HG03378 (cell line): ENCODE data around the gene CNOT10.
A peak's percentile ranks its signal among the peaks of the same experiment; 100 is the strongest.
"Not testable (repeated sequence)": the region's sequence is repeated elsewhere in the genome, so short reads cannot be mapped to it uniquely, and the experiment has no call there.

ENCODE experiments used
- ATAC-seq: cut with Tn5 transposase; IDR thresholded peaks from one replicate; pipeline ENCODE4 v1.9.1; 2021; ENCODE audit warnings: mild to moderate bottlenecking, moderate library complexity; ENCODE audit not compliant: unreplicated experiment

Gene CNOT10

DNA sequence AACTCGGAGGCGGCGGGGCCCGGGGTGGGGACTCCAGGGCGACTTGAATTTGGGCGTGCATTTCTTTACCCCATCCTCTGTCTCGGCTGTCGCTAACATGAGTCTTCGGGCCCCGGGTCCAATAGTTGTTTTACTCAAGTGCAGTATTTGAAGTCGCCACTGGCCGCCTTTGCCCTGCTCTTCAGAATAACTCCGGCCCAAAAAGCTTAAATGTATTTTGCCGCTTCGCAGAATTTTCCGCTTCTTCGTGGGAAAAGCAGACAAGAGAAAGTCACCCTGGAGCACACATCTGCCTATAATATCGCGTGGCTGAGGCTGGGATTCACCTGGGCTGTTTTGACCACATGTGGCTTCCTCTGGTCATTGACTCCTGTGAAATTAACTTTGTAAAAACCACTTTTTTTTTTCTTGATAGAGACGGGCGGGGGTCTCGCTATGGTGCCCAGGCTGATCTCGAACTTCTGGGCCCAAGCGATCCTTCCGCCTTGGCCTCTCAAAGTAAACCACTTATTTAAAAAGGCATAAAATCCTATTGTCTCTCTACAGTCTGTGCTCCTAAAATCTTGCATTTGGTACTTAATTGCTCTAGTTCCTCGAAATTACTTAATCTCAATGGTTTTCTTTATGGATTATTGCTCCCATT lies 676 bp downstream of the CNOT10 start:
- ATAC-seq = peak; percentile 0

DNA sequence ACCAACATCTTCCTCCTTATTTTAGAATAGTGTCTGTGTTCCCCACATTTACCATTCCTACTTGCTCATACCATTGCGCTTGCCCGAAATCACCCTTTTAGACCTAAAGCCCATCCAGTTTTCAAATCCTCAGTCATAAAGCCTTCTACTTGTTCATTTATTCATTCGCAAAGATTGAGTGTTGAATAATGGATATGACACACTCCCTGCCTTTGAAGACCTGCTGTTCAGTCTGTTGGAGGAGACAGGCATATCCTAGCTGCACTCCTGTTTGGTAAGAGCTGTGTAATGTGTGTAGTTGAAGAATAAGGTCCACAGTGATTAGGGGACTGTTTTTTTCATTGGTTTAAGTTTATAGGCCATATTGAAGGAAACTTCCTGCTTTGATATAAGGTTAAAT lies 1.7 kb downstream of the CNOT10 start:
- ATAC-seq = no peak

DNA sequence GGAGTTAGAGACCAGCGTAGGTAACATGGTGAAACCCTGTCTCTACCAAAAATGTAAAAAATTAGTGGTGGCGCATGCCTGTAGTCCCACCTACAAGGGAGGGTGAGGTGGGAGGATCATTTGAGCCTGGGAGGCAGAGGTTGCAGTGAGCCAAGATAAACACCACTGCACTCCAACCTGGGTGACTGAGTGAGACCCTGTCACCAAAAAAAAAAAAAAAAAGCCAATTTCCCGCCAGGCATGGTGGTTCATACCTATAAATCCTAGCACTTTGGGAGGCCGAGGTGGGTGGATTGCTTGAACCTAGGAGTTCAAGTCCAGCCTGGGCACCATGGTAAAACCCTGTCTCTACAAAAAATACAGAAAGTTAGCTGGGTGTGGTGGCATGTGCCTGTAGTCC lies 6.9 kb downstream of the CNOT10 start:
- no peak for ATAC-seq

DNA sequence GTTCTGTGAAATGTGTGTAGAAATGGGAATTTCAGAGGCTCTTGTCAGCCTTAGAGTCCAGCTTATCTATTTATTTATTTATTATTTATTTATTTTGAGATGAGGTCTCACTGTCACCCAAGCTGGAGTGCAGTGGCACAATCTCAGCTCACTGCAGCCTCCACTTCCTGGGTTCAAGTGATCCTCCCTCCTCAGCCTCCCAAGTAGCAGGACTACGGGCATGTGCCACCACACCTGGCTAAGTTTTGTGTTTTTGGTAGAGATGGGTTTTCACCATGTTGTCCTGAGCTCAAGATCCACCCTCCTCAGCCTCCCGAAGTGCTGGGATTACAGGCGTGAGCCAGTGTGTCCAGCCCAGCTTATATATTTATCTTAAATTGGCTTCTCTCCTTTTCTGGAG lies 11.5 kb downstream of the CNOT10 start:
- no peak for ATAC-seq

DNA sequence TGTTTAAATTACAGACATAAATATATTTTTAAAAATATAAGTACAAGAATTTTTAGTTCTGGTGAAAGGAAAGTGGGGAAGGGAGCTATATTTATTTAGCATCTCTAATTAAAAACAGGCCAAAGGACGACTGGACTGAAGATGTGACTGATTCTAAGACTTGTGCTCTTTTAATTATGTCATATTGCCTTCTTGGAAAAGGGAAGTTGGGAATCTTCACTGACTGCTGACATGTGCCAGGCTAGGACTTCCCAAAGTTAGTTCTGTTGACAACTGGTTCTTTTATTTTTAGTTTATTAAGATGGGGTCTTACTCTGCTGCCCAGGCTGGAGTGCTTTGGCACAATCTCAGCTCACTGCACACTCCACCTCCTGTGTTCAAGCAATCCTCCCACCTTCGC lies 13.5 kb downstream of the CNOT10 start:
- ATAC-seq = no peak

DNA sequence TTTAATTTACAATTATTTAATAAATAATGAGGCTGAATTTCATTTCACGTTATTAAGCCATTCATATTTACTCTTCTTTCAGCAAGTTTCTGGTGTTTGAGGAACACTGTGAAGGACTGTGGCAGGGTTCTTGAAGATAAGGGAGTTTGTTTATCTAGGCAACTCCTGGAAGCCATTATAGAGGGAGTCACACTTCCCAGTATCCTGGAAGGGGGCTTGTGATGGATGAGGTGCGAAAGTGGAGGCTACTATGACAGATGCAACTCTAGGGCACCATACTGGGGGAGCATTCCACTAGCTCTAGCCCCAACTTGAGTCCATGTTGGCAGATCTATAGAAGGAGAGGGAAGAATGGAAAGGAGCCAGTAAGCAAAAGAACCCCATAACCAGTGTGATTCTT lies 14.4 kb downstream of the CNOT10 start:
- ATAC-seq = no peak

DNA sequence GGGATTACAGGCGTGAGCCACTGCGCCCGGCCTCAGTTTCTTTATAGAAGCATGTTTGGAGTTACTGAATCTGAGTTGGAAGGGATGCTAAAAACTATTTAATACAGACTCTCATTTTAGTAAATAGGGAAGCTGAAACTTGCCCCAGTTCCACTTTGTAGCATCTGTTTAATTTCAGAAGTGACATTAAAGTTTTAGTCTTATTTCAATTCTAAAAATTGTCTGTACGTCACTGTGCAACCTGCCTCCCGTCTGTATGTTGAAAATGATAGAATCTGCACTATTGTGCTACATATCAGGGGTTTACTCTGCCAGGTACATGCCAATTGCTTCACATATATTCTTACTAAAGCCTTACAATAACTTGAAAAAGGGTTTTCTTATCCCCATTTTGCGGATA lies 15.3 kb downstream of the CNOT10 start:
- no peak for ATAC-seq

DNA sequence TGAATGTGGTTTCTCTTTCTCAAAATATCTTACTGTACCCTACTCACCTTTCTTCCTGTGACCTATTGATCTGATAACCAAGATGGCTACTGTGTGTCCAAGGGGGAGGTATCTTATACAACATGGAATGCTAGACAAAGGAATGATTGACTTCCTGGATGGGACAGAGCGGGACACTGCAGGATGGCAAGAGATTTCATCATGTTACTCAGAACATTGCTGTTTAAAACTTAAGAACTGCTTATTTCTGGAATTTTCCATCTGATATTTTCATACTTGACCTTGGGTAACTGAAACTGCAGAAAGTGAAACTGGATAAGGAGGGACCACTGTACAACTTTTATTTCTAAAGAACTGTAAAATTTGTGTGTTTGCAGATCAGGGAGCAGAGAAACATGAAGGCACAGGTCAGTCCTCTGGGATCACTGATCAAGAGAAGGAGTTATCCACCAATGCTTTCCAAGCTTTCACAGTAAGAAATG lies 18.5 kb downstream of the CNOT10 start:
- ATAC-seq = no peak

DNA sequence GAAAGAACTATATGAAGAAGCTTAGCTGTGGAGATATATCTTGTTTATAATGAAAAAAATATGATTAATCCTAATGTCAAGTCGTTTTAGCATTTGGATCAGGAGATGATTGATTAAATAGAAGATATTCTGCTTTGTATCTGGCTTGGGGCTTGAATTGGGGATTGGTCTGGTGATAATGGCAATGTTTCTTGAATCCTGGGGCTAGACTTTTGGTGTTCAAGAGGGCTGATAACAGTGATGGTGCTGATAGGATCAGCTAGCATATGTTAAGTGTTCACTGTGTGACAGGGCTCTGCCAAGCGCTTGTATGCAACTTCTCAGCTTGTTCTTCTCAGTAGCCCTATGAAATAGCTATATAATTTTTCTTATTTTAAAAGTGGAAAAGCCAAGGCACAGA lies 20.2 kb downstream of the CNOT10 start:
- ATAC-seq = no peak

DNA sequence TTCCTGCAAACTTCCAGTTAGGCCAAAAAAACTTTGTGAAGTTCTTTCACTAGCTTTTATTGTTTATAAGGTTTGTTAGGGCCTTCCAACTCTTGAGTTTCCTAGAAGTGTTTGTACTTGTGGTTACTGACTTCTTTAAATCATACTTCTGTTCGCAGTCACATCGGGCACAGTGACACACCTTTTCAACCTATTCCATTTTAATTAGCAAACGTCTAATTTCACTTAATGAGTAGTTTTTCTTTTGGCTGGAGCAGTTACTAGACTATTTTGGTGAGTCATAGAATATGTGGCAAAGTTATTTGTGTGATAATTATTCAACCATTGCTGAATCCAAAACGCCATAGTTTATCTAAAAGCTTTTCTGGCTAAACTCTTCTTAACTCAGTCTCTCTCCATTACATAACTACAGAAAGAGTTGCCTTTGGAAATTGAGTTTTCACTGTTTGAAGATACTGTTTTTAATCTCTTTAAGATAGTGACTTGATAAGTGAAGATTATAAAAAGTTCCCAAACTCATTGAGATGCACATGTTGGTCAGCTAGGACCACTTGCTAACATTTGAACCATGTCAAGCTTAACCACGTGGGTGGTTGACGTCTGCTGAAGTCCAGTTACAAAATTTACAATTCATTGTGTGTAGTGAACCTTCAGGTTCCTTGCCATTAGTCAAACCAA lies 21.5 kb downstream of the CNOT10 start:
- ATAC-seq = no peak

DNA sequence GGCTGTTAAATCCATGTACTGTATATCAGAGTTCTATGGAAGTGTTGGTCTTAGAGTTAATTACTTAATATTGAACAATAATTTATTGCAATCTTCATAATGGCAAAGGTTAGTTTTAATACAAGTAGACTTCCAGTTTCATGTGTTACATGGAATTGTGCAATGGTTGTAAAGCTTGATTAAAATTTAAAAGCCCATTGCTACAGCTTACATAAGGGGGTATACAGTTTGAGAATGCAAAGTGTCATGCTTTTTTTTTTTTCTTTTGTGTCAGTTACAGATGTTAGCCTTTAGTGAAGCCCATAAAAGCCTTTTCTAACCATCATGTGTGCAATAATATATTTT lies 22.0 kb downstream of the CNOT10 start:
- ATAC-seq = no peak

DNA sequence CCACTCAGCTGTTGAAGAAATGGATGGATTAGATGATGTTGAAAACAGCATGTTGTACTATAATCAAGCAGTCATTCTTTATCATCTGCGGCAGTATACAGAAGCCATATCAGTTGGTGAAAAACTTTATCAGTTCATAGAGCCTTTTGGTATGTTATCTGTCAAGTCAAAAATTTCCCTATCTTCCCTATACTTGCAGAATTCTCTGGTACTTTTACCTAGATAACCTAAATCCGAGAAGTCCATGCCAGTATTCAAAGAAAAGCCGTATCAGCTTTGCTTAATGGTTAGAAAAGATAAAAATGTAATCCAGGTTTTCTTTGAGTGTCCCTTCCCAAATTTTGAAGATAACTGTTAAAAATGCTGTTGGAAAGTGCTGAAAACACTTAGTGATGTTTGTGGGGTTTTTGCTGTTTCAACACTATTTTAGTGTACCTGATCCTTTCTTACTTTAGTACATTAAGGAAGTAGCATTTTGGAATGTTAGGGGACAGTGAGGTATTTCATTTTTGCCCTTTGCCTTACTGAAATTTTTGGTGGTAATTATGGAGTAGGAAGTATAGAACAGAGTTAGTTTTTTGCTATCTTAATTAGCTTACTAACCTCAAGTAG lies 23.8 kb downstream of the CNOT10 start:
- ATAC-seq = no peak

DNA sequence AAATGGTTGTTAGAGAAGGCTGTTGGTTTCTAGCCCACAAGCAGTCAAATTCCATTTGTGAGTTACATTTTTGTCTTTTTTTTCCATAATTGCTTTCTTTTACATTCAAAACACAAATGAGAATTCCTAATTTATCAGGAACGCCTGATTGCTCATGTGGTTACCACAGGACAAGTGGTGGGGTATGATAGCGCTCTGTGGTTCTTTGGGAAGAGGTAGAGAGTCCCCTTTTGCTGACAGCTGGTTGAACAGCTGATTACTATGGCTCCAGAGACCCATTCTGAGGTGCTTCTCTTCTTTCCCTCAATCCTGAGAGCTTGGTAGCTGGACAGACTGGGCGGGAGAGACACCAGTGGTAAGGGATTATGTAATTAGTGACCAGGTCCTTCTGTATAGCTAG lies 24.4 kb downstream of the CNOT10 start:
- ATAC-seq = no peak

DNA sequence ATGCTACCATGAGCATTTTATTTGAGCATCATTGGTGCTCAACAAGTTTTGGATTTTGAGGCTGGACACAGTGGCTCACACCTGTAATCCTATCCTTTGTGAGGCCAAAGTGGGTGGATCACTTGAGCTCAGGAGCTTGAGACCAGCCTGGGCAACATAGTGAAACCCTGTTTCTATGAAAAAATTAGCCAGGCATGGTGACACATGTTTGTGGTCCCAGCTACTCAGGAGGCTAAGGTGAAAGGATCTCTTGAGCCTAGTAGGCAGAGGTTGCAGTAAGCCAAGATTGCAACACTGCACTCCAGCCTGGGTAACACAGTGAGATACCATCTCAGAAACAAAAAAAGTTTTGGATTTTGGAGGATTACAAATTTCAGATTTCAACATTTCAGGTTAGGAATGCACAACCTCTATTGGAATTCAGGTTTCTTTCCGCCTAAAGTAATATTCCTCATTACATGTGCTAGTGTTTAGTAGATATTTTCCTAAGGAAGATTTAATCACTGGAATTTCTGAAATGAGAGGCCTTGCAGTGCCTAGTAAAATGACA lies 27.6 kb downstream of the CNOT10 start:
- ATAC-seq = no peak

DNA sequence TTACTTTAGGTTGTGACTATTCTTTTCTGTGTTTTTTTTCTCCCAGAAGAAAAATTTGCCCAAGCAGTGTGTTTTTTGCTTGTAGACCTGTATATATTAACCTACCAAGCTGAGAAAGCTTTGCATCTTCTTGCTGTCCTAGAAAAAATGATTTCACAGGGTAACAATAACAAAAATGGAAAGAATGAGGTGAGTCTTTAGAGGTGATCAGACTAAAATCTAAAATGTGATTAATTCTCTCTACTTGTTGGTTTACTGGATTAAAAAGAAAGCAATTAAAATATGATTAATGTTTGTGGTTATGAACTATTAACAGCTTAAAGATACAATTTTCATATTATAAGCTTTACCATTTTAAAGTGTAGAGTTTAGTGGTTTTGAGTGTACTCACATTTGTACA lies 28.2 kb downstream of the CNOT10 start:
- no peak for ATAC-seq

DNA sequence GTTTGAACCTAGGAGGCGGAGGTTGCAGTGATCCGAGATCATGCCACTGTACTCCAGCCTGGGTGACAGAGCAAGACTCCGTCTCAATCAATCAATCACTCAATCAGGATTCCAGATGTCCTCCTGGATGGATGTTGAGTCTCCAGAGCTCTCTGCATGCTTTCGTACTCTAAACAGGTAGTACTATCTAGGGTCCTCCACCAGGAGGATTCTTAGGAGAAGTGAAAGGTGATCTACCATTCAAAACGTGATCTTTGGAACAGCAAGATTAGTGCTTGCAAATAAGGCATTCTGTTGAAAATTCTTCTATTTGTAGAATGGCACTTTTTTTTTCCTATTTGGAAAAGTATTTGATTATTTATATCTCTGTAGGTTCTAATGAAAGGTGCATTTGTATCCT lies 34.3 kb downstream of the CNOT10 start:
- ATAC-seq = no peak

DNA sequence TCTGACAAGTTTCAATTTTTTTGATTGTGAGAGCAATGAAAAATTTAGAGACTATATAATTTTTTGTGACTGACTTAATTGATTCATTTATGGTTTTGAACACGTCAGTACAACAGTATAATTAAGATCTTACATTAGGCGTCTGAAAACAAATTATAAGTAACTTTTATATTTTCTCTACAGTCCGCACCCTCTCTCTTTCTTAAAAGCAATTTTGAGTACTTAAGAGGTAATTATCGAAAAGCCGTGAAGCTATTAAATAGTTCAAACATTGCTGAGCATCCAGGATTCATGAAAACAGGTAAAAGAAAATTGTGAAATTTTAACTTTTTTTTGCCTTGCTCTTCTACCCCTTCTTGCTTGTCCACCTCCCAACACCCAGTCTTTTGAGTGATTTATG lies 34.9 kb downstream of the CNOT10 start:
- ATAC-seq = no peak

DNA sequence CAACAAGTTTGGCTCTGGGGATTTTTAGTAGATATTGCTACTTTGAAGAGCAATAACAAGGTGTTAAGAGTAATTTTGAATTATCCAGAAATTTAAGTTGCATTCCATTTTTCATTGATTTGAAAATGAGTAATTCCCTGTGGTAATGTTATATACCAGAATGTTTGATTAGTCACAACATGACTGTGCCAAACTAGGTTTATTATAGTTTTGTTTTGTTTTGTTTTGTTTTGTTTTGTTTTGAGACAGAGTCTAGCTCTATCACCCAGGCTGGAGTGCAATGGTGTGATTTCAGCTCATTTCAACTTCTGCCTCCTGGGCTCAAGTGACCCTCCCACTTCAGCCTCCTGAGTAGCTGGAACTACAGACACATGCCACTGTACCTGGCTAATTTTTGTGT lies 40.7 kb downstream of the CNOT10 start:
- ATAC-seq = no peak

DNA sequence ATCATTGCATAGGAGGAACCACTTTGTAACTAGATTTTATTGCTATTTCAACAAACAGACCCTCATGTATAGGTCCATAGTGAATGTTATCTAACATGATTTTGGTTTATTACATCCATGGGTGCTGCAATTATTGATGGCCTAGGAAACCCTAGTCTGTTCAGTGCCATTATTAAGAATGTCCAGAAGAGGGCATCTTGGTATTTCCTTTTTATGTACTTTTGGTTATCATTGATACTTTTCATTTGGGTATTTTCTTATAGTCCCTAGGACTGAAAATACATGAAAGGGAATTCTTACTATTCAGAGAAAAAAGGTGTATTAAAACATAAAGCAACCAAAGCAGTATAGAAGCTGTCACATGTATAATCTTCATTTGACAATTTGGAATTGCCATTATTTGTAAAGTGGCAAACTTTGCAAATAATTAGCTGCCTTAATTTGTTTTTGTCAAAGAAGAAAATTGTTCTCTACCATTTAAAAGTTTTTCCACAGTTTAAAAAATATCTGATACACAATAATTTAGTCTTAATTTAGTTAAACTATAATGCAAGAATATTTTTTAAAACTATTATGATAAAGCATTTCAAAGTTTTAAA lies 48.7 kb downstream of the CNOT10 start:
- peak; percentile 53 for ATAC-seq

DNA sequence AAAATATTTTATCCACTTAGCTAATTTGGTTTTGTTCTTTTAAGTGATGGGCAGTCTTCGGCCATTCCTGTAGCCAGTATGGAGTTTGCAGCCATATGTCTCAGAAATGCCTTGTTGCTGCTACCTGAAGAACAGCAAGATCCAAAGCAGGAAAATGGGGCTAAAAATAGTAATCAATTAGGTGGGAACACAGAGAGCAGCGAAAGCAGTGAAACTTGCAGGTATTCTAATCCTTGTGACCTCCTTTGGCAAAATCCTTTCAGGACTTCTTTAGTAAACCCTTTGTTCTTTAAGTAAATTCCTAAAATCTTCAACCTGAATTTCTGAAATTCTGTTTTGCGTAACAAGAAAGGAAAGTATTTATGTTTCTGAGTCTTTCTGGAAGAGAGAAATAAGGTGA lies 49.8 kb downstream of the CNOT10 start:
- ATAC-seq = no peak

DNA sequence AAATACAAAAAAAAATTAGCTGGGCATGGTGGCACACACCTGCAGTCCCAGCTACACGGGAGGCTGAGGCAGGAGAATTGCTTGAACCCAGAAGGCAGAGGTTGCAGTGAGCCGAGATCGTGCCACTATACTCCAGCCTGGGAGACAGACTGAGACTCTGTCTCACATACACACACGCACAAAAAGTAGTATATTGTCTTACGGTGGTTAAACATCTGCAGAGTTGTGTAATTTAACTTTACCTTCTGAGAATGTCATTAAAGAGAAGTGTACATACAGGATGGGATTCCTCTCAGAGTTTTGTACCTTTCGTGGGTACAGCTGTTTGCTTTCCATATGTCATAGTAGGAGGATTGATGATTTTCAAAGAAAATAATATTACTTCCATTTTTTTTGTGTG lies 58.5 kb downstream of the CNOT10 start:
- ATAC-seq = not testable (repeated sequence)

DNA sequence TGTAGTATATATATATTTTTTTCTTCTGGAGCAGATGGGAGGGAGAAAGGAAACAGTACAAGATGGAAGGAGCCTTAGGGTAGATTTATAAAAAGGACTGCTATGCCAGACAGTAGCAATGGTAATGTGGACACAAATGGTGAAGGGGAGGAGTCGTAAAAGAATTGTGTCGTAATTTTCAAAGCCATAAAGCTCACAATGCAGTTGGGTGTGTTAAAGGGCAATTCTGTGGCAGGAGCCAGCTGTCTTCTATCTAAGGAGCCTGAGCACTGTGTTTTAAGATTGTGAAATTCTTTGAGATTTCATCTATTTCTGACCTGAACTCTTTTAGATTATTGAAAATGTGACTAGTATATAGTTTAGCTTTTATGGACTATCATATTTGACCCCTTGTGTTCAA lies 58.9 kb downstream of the CNOT10 start:
- ATAC-seq = no peak
